K562 (cell line): ENCODE measurements around the gene ZNRF3. TPM values are rescaled to one million over a fixed set of nuclear protein-coding genes. Genes with fewer than 3 reads are reported as not detected.

ENCODE experiments used
- ATAC-seq: fragments of 200-7000 bp; cut with Tn5 transposase; 3 replicates; pipeline ENCODE4 v1.9.1; 2020; ENCODE audit warnings: moderate library complexity
- BruUV-seq: library from RNA; stranded (reverse); fragments of 400-500 nt; replicated peaks from 2 replicates; lab custom pipeline; 2021; lab: Mats Ljungman, UMichigan
- CTCF ChIA-PET: fragments of 300-600 bp; formaldehyde crosslinking; extraction: SDS; loops from one replicate; lab custom pipeline; 2021; ENCODE audit warnings: low intra/inter-chr PET ratio; lab: Yijun Ruan, JAX
- POLR2A ChIA-PET: fragments of 300-600, 350-650 bp; sonication (Branson Sonifier 250); formaldehyde crosslinking; extraction: SDS; loops from one replicate; lab custom pipeline; 2021; ENCODE audit warnings: antibody characterized with exemption, inconsistent platforms; lab: Yijun Ruan, JAX
- DNase-seq, 4 experiments: peaks; one replicate each; pipeline versions ENCODE4 v3.0.0 to v3.0.0-alpha.2; 2011 to 2018; ENCODE audit warnings: low spot score in 3 of 4, mixed read lengths in 3 of 4; ENCODE audit errors: extremely low read depth in 1 of 4
- FAIRE-seq: peaks from 2 replicates; lab custom pipeline; 2011; peaks lifted over from hg19 to GRCh38; lab: Jason Lieb, UNC
- H2AFZ ChIP-seq: 2 replicates; pipeline ENCODE4 v1.6.0; 2011; ENCODE audit warnings: low read depth, low read length, control low read depth, inconsistent platforms
- H3K27ac ChIP-seq: fragments of 200-600 bp; 3 replicates; pipeline ENCODE4 v1.8.0; 2011; ENCODE audit warnings: low read depth, mild to moderate bottlenecking, control low read depth, inconsistent platforms, low read length, moderate library complexity, mixed read lengths; ENCODE audit errors: extremely low read depth
- H3K27me3 ChIP-seq, 2 experiments: fragments of 300-600 bp in 1 of 2; 2 replicates in 1 of 2; 3 replicates in 1 of 2; pipeline versions ENCODE4 v1.6.0 to v1.8.0; 2011; ENCODE audit warnings: inconsistent platforms in 2 of 2, low read length in 2 of 2, mild to moderate bottlenecking in 1 of 2, mixed read lengths in 1 of 2, moderate library complexity in 1 of 2; ENCODE audit not compliant: control insufficient read depth in 2 of 2, insufficient read depth in 2 of 2
- H3K36me3 ChIP-seq: fragments of 300-600 bp; 3 replicates; pipeline ENCODE4 v1.8.0; 2011; ENCODE audit warnings: mild to moderate bottlenecking, low read length, inconsistent platforms; ENCODE audit not compliant: control insufficient read depth, insufficient read depth
- H3K4me1 ChIP-seq, 2 experiments: fragments of 200-600 bp in 1 of 2; replicated peaks in 1 of 2; 2 replicates in 1 of 2; 3 replicates in 1 of 2; pipeline versions ENCODE4 v1.5.1 to v1.8.0; 2011; ENCODE audit warnings: inconsistent platforms in 2 of 2, low read length in 2 of 2, mild to moderate bottlenecking in 1 of 2, mixed read lengths in 1 of 2, moderate library complexity in 1 of 2; ENCODE audit not compliant: control insufficient read depth in 2 of 2, insufficient read depth in 2 of 2
- H3K4me2 ChIP-seq: 2 replicates; pipeline ENCODE4 v1.6.1; 2011; ENCODE audit warnings: low read length, control low read depth, inconsistent platforms, mixed read lengths; ENCODE audit not compliant: insufficient read depth
- H3K4me3 ChIP-seq: fragments of 200-600 bp; sonication (generic), shearing (Covaris generic); 2 replicates; pipeline ENCODE4 v1.5.1; 2016; ENCODE audit warnings: control low read depth, inconsistent platforms
- H3K79me2 ChIP-seq: fragments of 200-600 bp; 3 replicates; pipeline ENCODE4 v1.8.0; 2011; ENCODE audit warnings: low read length, inconsistent platforms; ENCODE audit not compliant: control insufficient read depth, insufficient read depth
- H3K9ac ChIP-seq, 2 experiments: 2 replicates each; pipeline versions ENCODE4 v1.6.0 to v1.6.1; 2011; ENCODE audit warnings: low read depth in 2 of 2, low read length in 2 of 2, control low read depth in 1 of 2, inconsistent platforms in 1 of 2, mild to moderate bottlenecking in 1 of 2, mixed read lengths in 1 of 2; ENCODE audit not compliant: insufficient read depth in 1 of 2
- H3K9me1 ChIP-seq: one replicate; pipeline ENCODE4 v1.6.0; 2011; ENCODE audit warnings: inconsistent platforms, mild to moderate bottlenecking, low read length, moderate library complexity; ENCODE audit not compliant: control insufficient read depth, insufficient read depth
- H3K9me3 ChIP-seq: replicated peaks from 2 replicates; pipeline ENCODE4 v1.5.1; 2011; ENCODE audit warnings: low read depth, low read length, inconsistent platforms; ENCODE audit not compliant: control insufficient read depth, insufficient read depth
- H4K20me1 ChIP-seq: replicated peaks from 2 replicates; pipeline ENCODE4 v1.6.1; 2011; ENCODE audit warnings: low read length, inconsistent platforms, mixed read lengths; ENCODE audit not compliant: control insufficient read depth, insufficient read depth
- CBFB ChIP-seq: sonication (generic); formaldehyde crosslinking; IDR thresholded peaks from 2 replicates; pipeline ENCODE4 v1.4.0; 2020; ENCODE audit warnings: mild to moderate bottlenecking, missing genetic modification reagents
- CXXC5 ChIP-seq: fragments of 250-450 bp; sonication (Bioruptor Pico); IDR thresholded peaks from 2 replicates; pipeline ENCODE4 v1.8.0; 2022; ENCODE audit warnings: inconsistent platforms, mild to moderate bottlenecking, moderate library complexity
- NKRF ChIP-seq: fragments of 450-650 bp; IDR thresholded peaks from 2 replicates; pipeline ENCODE4 v1.6.1; 2016; ENCODE audit warnings: borderline replicate concordance
- ZBTB1 ChIP-seq: sonication (generic); formaldehyde crosslinking; IDR thresholded peaks from 2 replicates; pipeline ENCODE4 v1.8.1; 2023; ENCODE audit warnings: missing genetic modification reagents, low read depth, mild to moderate bottlenecking, borderline replicate concordance
- ZFP1 ChIP-seq: fragments of 450-650 bp; formaldehyde crosslinking; IDR thresholded peaks from 2 replicates; pipeline ENCODE4 v1.4.0; 2020; ENCODE audit warnings: mild to moderate bottlenecking, mixed read lengths
- ZFP30 ChIP-seq: fragments of 250-450 bp; sonication (Bioruptor Pico); IDR thresholded peaks from 2 replicates; pipeline ENCODE4 v1.8.0; 2022; ENCODE audit warnings: moderate library complexity, mild to moderate bottlenecking, inconsistent platforms, borderline replicate concordance
- WGBS: fragments of 100-300 bp; shearing (Covaris generic); methylation state at CpG from one replicate; pipeline ENCODE4 v1.1.6; 2016; ENCODE audit warnings: low coverage, mixed read lengths; ENCODE audit not compliant: insufficient coverage; ENCODE audit errors: missing lambda C conversion rate; 5-methylcytosine and 5-hydroxymethylcytosine counted together
- in situ Hi-C: fragments of 300-500 bp; cut with MboI; formaldehyde crosslinking; loops from 4 replicates; pipeline ENCODE4 v1.15.0; 2018; ENCODE audit warnings: inconsistent platforms, mixed read lengths
- intact Hi-C: fragments of 100-400 bp; cut with micrococcal nuclease; formaldehyde crosslinking; loops from 2 replicates; pipeline ENCODE4 v1.14.2; 2022
- polyA plus RNA-seq, 8 experiments: library from polyadenylated mRNA; depleted of rRNA in 4 of 8; stranded (reverse) in 5 of 8; unstranded in 3 of 8; fragments of >200 nt; fragmentation: Nextera tagmentation in 2 of 8; fragmentation: Illumina TruSeq in 1 of 8; extraction: Ambion mirVana in 2 of 8; extraction: Trizol in 1 of 8; gene quantifications; 2 replicates each; pipeline versions ENCODE4 v1.2.1 to v1.2.3, GENCODE V29; 2011 to 2014; ENCODE audit warnings: inconsistent platforms in 1 of 8, missing spikeins in 1 of 8
- total RNA-seq, 7 experiments: library from RNA; depleted of rRNA in 6 of 7; stranded (reverse); fragments of >200 nt in 6 of 7; fragmentation: Illumina TruSeq in 2 of 7; extraction: Trizol in 2 of 7; gene quantifications; 2 replicates each; pipeline versions ENCODE4 v1.2.1 to v1.2.3, GENCODE V29; 2011 to 2021; ENCODE audit warnings: low replicate concordance in 1 of 7
- TF ChIP-seq, protein P1 (sequence below): fragments of 250-450 bp; sonication (Bioruptor Pico); IDR thresholded peaks from 2 replicates; pipeline ENCODE4 v1.8.0; 2021; ENCODE audit warnings: moderate library complexity, mild to moderate bottlenecking, inconsistent platforms
- TF ChIP-seq, protein P2 (sequence below), 2 experiments: IDR thresholded peaks; 2 replicates each; pipeline ENCODE4 v1.6.1; 2011; ENCODE audit warnings: borderline replicate concordance in 1 of 2, control low read depth in 1 of 2, low read depth in 1 of 2, low read length in 1 of 2, mild to moderate bottlenecking in 1 of 2, mixed read lengths in 1 of 2, moderate library complexity in 1 of 2; ENCODE audit not compliant: insufficient read depth in 1 of 2, insufficient read length in 1 of 2, poor library complexity in 1 of 2, severe bottlenecking in 1 of 2; ENCODE audit errors: extremely low read depth in 1 of 2
- TF ChIP-seq, protein P3 (sequence below), 2 experiments: fragments of 450-650 bp; conservative IDR thresholded peaks; 2 replicates each; pipeline ENCODE4 v1.6.1; 2017; ENCODE audit warnings: mild to moderate bottlenecking in 2 of 2, moderate library complexity in 2 of 2

Gene ZNRF3
- total and polyA plus RNA-seq, 9 of the 15 experiments (the other 6 are each of a cell fraction or from before 2014, with no cell fraction given), result 0.41 to 5.9 (median 1.7) TPM

GRCh38 chr22:28939932-28940331 is 56.6 kb downstream of the ZNRF3 start:
- Histone ChIP-seq H3K36me3 (no peaks in the 10 kb centered on the region), H3K27ac (no peak overlapping the region), H3K4me3 (no peak overlapping the region), H3K4me2 (no peak overlapping the region), H3K9ac (no peak overlapping the region), H3K4me1 (no peaks in the 10 kb centered on the region; a peak in 1 of 5 replicates), H4K20me1 (0 out of 2 replicates have a peak, but pooled peaks cover 3% of the 10 kb centered on the region), H3K27me3 (no peaks in the 10 kb centered on the region), H3K79me2 (peaks cover 3% of the 10 kb centered on the region; the same call in 1 of the 3 replicates)
- ChIA-PET POLR2A (no interaction called here), CTCF (no interaction called here)
- intact Hi-C loops, result no loop called here
- FAIRE-seq (no peak), ATAC-seq (no peak), DNase-seq (no peak)
- 56% methylated on average over 2 of the region's 2 CpGs for WGBS
- in situ Hi-C loops, result no loop called here
- TF ChIP-seq, protein P1, sequence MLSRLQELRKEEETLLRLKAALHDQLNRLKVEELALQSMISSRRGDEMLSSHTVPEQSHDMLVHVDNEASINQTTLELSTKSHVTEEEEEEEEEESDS (CRISPR knock-in tag), result no peak
- no peak for TF ChIP-seq CBFB (CRISPR knock-in tag)
- TF ChIP-seq ZFP30 (CRISPR knock-in tag), result no peak
- no peak for TF ChIP-seq ZBTB1 (CRISPR knock-in tag)
- TF ChIP-seq, protein P2, sequence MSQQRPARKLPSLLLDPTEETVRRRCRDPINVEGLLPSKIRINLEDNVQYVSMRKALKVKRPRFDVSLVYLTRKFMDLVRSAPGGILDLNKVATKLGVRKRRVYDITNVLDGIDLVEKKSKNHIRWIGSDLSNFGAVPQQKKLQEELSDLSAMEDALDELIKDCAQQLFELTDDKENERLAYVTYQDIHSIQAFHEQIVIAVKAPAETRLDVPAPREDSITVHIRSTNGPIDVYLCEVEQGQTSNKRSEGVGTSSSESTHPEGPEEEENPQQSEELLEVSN (IDR thresholded peaks at IDR 0.05; ENCODE audit: borderline replicate concordance in 1 of 2, extremely low read depth in 1 of 2, insufficient read depth in 1 of 2, insufficient read length in 1 of 2, low read depth in 1 of 2, low read length in 1 of 2, poor library complexity in 1 of 2, severe bottlenecking in 1 of 2), result no peak
- TF ChIP-seq ZFP1 (CRISPR knock-in tag), result no peak
- TF ChIP-seq NKRF, result no peak
- no peak for TF ChIP-seq CXXC5 (CRISPR knock-in tag)
- TF ChIP-seq, protein P3, sequence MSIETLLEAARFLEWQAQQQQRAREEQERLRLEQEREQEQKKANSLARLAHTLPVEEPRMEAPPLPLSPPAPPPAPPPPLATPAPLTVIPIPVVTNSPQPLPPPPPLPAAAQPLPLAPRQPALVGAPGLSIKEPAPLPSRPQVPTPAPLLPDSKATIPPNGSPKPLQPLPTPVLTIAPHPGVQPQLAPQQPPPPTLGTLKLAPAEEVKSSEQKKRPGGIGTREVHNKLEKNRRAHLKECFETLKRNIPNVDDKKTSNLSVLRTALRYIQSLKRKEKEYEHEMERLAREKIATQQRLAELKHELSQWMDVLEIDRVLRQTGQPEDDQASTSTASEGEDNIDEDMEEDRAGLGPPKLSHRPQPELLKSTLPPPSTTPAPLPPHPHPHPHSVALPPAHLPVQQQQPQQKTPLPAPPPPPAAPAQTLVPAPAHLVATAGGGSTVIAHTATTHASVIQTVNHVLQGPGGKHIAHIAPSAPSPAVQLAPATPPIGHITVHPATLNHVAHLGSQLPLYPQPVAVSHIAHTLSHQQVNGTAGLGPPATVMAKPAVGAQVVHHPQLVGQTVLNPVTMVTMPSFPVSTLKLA (conservative IDR thresholded peaks at IDR 0.05), result no peak
- TF ChIP-seq, all 486 proteins: peak for 0
- H3K9me3 ChIP-seq, result no peaks in the 10 kb centered on the region
- BruUV-seq, result no TSS peak
- no peaks in the 10 kb centered on the region for H3K9me1 ChIP-seq
- no peak overlapping the region for H2AFZ ChIP-seq
